HG02870 (cell line): ENCODE results near the gene OCRL.

ENCODE experiments used
- ATAC-seq: cut with Tn5 transposase; IDR thresholded peaks from one replicate; pipeline ENCODE4 v1.9.1; 2021; ENCODE audit warnings: mild to moderate bottlenecking, moderate library complexity; ENCODE audit not compliant: unreplicated experiment

Gene OCRL

GRCh38 chrX:129581904-129582303, 41.8 kb downstream of the OCRL start:
- ATAC-seq, result no peak

GRCh38 chrX:129585167-129585566, 45.1 kb downstream of the OCRL start:
- no peak for ATAC-seq

GRCh38 chrX:129585691-129586090, 45.6 kb downstream of the OCRL start:
- no peak for ATAC-seq

- no peak for ATAC-seq
Observed at GRCh38 chrX:129586446-129586845, 46.4 kb downstream of the OCRL start.

- ATAC-seq, result no peak
Observed at GRCh38 chrX:129590596-129590995, 50.5 kb downstream of the OCRL start.

GRCh38 chrX:129593137-129593536, 53.1 kb downstream of the OCRL start:
- no peak for ATAC-seq

DNA sequence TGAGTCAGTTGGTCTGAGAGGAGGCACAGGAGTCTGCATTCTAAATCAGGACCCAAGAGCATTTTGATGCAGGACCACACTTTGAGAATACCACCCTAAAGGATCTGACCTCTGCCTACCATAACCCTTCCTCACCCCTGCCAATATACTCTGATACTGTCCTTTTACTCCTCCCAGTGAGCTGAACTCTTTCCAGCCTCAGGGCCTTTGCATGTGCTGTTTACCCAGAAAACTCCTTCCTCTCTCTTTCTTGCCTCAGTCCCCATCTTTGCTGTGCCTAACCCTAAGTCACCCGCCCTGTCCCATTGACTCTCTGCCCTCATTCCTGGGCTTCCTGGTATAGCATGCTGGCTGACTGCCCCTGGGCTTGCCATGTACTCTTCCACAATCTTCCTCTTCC, 54.7 kb downstream of the OCRL start:
- ATAC-seq, result no peak

GRCh38 chrX:129596077-129596476, 56.0 kb downstream of the OCRL start:
- no peak for ATAC-seq

DNA sequence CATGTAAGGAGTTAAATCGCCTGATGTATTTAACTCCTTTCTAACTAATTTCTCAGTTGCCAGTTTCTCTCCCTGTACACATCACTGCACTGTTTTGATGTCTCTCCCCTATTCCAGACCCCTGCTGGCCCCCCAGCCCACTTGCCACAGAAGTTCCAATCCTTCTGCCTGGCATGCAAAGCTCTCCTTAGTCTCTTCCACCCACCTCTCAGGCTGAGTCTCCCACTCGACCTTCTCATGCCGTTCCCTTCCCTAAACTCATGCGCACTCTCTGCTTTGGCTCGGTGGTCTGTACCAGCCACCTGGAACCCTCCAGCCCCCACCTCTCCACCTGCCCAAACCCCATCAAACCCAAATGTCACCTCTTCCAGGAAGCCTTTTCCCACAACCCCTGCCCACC, 57.8 kb downstream of the OCRL start:
- no peak for ATAC-seq

- no peak for ATAC-seq
Observed at GRCh38 chrX:129599499-129599898, 59.4 kb downstream of the OCRL start.

DNA sequence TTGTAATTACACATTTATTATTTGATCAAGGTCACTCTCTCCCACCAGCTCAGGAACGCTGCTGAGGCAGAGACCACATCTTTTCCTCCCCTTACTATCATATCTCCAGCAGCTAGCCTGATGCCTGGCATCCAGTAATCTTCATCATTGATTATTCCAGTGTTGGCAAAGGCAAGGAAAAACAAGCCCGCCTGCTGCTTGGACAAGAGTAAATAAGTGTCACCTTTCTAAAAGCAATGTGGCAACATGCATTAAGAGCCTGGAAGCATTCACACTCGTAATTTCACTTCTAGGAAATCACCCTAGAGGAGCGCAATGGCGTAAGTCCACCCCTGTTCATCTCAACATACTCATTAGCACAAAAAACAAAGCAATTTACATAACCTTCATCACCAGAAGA, 59.9 kb downstream of the OCRL start:
- no peak for ATAC-seq

GRCh38 chrX:129600981-129601424, 60.9 kb downstream of the OCRL start:
- ATAC-seq, result peak; percentile 36

DNA sequence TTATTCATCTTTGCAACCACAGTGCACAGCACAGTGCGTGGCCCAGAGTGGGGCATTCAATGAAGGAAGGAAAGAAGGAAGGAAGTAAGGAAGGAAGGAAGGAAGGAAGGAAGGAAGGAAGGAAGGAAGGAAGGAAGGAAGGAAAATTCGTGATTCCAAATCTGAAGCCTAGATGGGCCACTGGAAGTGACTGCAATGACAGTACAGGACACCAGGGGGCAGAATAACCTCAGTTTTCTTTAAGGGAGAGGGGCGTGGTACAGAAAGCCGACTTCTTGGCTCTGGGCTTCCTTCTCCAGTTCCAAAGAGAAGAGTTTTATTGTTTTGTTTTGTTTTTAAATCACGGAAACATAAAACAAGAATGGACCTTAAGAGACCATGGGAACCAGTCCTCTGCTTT, 66.9 kb downstream of the OCRL start:
- ATAC-seq, result no peak

GRCh38 chrX:129608496-129608895, 68.4 kb downstream of the OCRL start:
- no peak for ATAC-seq

DNA sequence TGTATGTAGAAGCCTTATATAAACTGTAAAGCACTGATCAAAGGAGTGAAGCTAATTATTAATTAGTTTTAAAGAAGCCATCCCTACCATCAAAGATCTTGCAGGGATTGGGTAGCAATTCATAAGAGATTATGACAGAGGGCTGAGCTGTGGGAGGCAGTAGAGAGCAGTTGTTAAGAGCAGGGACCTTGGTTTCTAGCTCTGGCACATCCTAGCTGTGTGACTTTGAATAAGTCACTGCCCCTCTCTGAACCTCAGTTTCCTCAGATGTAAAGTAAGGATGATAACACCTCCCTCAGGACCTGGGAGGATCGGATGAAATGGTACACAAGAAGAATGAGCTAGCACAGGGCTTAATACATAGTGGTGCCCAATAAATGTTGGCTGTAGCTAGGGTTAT, 69.3 kb downstream of the OCRL start:
- no peak for ATAC-seq

DNA sequence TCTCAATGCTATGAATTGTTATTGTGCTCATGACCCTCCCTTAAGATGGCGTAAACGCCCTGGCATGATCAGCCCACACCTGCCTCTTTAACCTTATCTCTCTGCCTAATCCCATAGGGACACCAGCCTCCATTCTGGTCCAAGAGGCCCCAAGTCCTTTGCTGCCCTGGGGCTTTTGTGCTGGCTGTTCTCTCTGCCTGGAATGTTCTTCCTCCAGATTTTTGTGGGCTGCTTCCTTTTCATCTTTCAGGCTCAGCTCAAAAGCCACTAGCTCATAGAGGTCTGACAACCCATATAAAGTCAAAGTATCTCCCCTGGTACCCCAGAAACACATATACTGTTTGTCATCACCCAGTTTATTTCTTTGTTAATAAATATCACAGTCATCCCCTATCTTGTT, 72.3 kb downstream of the OCRL start:
- ATAC-seq, result no peak

GRCh38 chrX:129613596-129613995, 73.5 kb downstream of the OCRL start:
- no peak for ATAC-seq

DNA sequence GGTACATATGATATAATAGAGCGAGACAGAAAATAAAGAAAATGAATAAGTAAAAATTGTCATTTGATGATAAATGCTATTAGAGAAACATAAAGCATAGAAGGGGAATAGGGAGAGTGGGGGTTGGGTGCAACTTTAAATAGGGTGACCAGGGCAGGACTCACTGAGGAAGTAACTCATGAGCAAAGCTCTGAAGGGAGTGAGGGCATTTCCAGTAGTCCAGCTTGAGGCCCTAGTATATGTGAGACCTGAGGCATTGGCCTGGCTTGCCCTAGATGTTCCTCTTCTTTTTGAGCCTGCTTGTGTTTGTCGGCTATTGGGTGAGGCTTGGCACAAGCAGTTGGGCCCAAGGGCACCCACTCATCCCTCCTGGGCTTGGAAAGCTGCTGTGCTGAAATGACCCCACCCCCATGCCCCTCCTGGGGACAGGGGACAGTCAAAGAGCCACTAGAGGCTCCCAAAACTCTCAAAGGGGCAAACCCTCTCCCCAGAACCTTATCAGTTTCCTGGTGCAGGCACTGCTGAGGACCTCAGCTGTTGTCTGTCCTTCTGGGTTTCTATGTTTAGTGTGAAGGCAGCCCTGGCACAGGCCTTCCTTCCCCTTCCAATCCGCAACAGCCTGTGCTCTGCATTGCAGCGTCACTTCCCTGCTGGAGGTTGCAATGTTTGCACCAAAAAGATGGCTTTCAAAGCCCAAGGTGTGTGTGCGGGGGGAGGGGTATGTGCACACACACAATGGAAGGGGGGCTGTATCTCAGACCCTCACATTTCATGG, 74.6 kb downstream of the OCRL start:
- no peak for ATAC-seq

- no peak for ATAC-seq
Observed at GRCh38 chrX:129617420-129617819, 77.4 kb downstream of the OCRL start.

- ATAC-seq, result no peak
Observed at GRCh38 chrX:129618997-129619396, 78.9 kb downstream of the OCRL start.

- ATAC-seq, result no peak
Observed at GRCh38 chrX:129622757-129623301, 82.8 kb downstream of the OCRL start.

GRCh38 chrX:129626026-129626425, 86.0 kb downstream of the OCRL start:
- ATAC-seq, result no peak

DNA sequence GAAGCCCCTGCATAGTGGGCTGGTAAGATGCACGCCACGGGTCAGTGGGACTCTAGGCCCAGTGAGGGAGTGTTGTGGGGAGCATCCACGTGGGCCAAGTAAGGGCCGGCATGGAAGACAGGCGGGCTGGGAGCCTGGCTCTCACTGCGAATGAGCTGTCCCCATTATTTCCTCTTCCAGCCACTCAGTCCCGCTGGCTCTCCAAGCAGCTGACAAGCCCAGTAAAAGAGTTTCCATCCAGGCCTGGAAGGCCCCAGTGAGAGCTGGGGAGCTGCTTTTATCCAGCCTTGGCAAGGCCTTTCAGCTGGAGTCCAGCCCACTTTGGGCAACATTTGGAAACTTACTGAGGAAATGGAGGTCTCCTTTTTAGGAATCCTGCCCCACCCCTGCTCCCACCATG, 89.8 kb downstream of the OCRL start:
- ATAC-seq, result no peak
